ENCODE results near the gene VIP. TPM values are rescaled to one million over a fixed set of nuclear protein-coding genes. Genes with fewer than 3 reads are reported as not detected.

VIP gene
- total and polyA plus RNA-seq, 2 of the 13 experiments (the other 11 are each of a cell fraction or from before 2014, with no cell fraction given), result not detected

GRCh38 chr6:152734630-152735029 is 16.0 kb upstream of the VIP start:
- Histone ChIP-seq H3K27ac (ENCODE audit: extremely low read length, insufficient read depth, low read length) (no peak overlapping the region), H3K27me3 (ENCODE audit: control insufficient read depth in 1 of 2, insufficient read depth in 2 of 2, low read length in 2 of 2) (no peaks in the 10 kb centered on the region), H3K4me1 (ENCODE audit: insufficient read depth, low read length) (no peaks in the 10 kb centered on the region), H3K36me3 (replicated peaks in 1 of 2; ENCODE audit: control insufficient read depth in 1 of 2, insufficient read depth in 2 of 2, low read length in 2 of 2) (no peaks in the 10 kb centered on the region), H3K9me3 (ENCODE audit: low read length) (no peaks in the 10 kb centered on the region), H3K4me2 (ENCODE audit: low read depth, low read length) (no peak overlapping the region), H4K20me1 (ENCODE audit: insufficient read depth, low read length) (no peaks in the 10 kb centered on the region), H2AFZ (ENCODE audit: low read length) (no peak overlapping the region), H3K4me3 (replicated peaks in 1 of 3; ENCODE audit: insufficient read depth in 1 of 3, low read depth in 2 of 3, low read length in 3 of 3) (no peak overlapping the region), H3K9ac (ENCODE audit: insufficient read depth, low read depth, low read length) (no peak overlapping the region), H3K79me2 (ENCODE audit: insufficient read depth, low read length) (no peaks in the 10 kb centered on the region)
- intact Hi-C loops (cut with micrococcal nuclease; ENCODE audit: unreplicated experiment), result no loop called here
- WGBS (ENCODE audit: low lambda C conversion rate), result 1% methylated on average over 2 of the region's 2 CpGs
- FAIRE-seq (no peak), ATAC-seq (no peak), DNase-seq (ENCODE audit: low spot score) (no peak)
- TF ChIP-seq, protein P1, sequence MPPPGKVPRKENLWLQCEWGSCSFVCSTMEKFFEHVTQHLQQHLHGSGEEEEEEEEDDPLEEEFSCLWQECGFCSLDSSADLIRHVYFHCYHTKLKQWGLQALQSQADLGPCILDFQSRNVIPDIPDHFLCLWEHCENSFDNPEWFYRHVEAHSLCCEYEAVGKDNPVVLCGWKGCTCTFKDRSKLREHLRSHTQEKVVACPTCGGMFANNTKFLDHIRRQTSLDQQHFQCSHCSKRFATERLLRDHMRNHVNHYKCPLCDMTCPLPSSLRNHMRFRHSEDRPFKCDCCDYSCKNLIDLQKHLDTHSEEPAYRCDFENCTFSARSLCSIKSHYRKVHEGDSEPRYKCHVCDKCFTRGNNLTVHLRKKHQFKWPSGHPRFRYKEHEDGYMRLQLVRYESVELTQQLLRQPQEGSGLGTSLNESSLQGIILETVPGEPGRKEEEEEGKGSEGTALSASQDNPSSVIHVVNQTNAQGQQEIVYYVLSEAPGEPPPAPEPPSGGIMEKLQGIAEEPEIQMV (CRISPR knock-in tag; IDR thresholded peaks at IDR 0.05; ENCODE audit: low read depth), result no peak
- TF ChIP-seq DMTF1 (CRISPR knock-in tag; IDR thresholded peaks at IDR 0.05), result no peak
- no peak for TF ChIP-seq ZNF350 (CRISPR knock-in tag; IDR thresholded peaks at IDR 0.05; ENCODE audit: borderline replicate concordance, low read depth)
- no peak for TF ChIP-seq RAD21 (CRISPR knock-in tag; IDR thresholded peaks at IDR 0.05)
- TF ChIP-seq ZNF841 (CRISPR knock-in tag; IDR thresholded peaks at IDR 0.05; ENCODE audit: borderline replicate concordance), result no peak
- in situ Hi-C loops (cut with HindIII; ENCODE audit: extremely low pct_ligation_motif_present, low pct_unique_long_range_greater_than_20kb), result no loop called here
- POLR2A ChIA-PET, result no interaction called here
- CTCF ChIA-PET (ENCODE audit: low intra/inter-chr PET ratio, low total read pairs), result no interaction called here
- BruUV-seq (replicated peaks), result no TSS peak
